K562 (cell line): ENCODE data around the gene CFD. TPM values are rescaled to one million over a fixed set of nuclear protein-coding genes. Genes with fewer than 3 reads are reported as not detected.

ENCODE experiments used
- BCL6 ChIP-seq: fragments of 250-450 bp; sonication (Bioruptor Pico); IDR thresholded peaks from 2 replicates; pipeline ENCODE4 v1.4.0; 2020
- BMI1 ChIP-seq: fragments of 150-350 bp; IDR thresholded peaks from 2 replicates; pipeline ENCODE4 v1.6.1; 2014; ENCODE audit warnings: low read length
- BRD9 ChIP-seq: fragments of 450-650 bp; IDR thresholded peaks from 2 replicates; pipeline ENCODE4 v1.6.1; 2018; ENCODE audit warnings: low read depth; ENCODE audit not compliant: partially characterized antibody
- CBX1 ChIP-seq: sonication (generic); IDR thresholded peaks from 2 replicates; pipeline ENCODE4 v1.6.1; 2016; ENCODE audit warnings: antibody characterized with exemption, low read depth, mild to moderate bottlenecking
- HDAC6 ChIP-seq: IDR thresholded peaks from 2 replicates; pipeline ENCODE4 v1.6.1; 2012; ENCODE audit warnings: low read depth, mild to moderate bottlenecking, control low read depth, inconsistent platforms, low read length, moderate library complexity
- HSF4 ChIP-seq: fragments of 250-450 bp; sonication (Bioruptor Pico); IDR thresholded peaks from 2 replicates; pipeline ENCODE4 v2.1.2; 2022; ENCODE audit warnings: mild to moderate bottlenecking, moderate library complexity, borderline replicate concordance
- KAT8 ChIP-seq: fragments of 450-650 bp; IDR thresholded peaks from 2 replicates; pipeline ENCODE4 v1.6.1; 2016; ENCODE audit warnings: low read depth, mild to moderate bottlenecking
- KLF1 ChIP-seq: fragments of 450-650 bp; IDR thresholded peaks from 2 replicates; pipeline ENCODE4 v1.6.1; 2016; ENCODE audit warnings: missing genetic modification characterization, missing compliant biosample characterization
- KLF16 ChIP-seq: IDR thresholded peaks from 2 replicates; pipeline ENCODE4 v1.6.1; 2016; ENCODE audit warnings: antibody characterized with exemption
- SMARCB1 ChIP-seq: IDR thresholded peaks from 2 replicates; pipeline ENCODE4 v1.6.1; 2011; ENCODE audit warnings: improper control_type of control experiment, low read depth; ENCODE audit not compliant: insufficient read length
- SP1 ChIP-seq: sonication (generic); formaldehyde crosslinking; IDR thresholded peaks from 2 replicates; pipeline ENCODE4 v1.8.1; 2022; ENCODE audit warnings: mild to moderate bottlenecking, missing genetic modification reagents
- STAT5A ChIP-seq: IDR thresholded peaks from 2 replicates; pipeline ENCODE4 v1.6.1; 2012; ENCODE audit warnings: low read length, inconsistent platforms, borderline replicate concordance
- ZNF133 ChIP-seq: fragments of 250-450 bp; sonication (Bioruptor Pico); IDR thresholded peaks from 2 replicates; pipeline ENCODE4 v1.4.0; 2020; ENCODE audit warnings: mild to moderate bottlenecking
- ZNF146 ChIP-seq: IDR thresholded peaks from one replicate; pipeline ENCODE4 v1.6.1; 2018; ENCODE audit warnings: missing compliant biosample characterization; ENCODE audit not compliant: unreplicated experiment
- ZNF175 ChIP-seq: fragments of 200-800 bp; sonication (Bioruptor generic); IDR thresholded peaks from 2 replicates; pipeline ENCODE4 v1.6.1; 2016; ENCODE audit warnings: low read depth, mild to moderate bottlenecking, missing genetic modification characterization, missing compliant biosample characterization
- ZNF696 ChIP-seq: fragments of 250-450 bp; sonication (Bioruptor Pico); conservative IDR thresholded peaks from 2 replicates; pipeline ENCODE4 v1.4.0; 2020; ENCODE audit warnings: mild to moderate bottlenecking, moderate library complexity
- ZNF707 ChIP-seq: fragments of 250-450 bp; sonication (Bioruptor Pico); conservative IDR thresholded peaks from 2 replicates; pipeline ENCODE4 v1.8.0; 2022; ENCODE audit warnings: inconsistent platforms, mild to moderate bottlenecking, moderate library complexity
- polyA plus RNA-seq, 8 experiments: library from polyadenylated mRNA; depleted of rRNA in 4 of 8; stranded (reverse) in 5 of 8; unstranded in 3 of 8; fragments of >200 nt; fragmentation: Nextera tagmentation in 2 of 8; fragmentation: Illumina TruSeq in 1 of 8; extraction: Ambion mirVana in 2 of 8; extraction: Trizol in 1 of 8; gene quantifications; 2 replicates each; pipeline versions ENCODE4 v1.2.1 to v1.2.3, GENCODE V29; 2011 to 2014; ENCODE audit warnings: inconsistent platforms in 1 of 8, missing spikeins in 1 of 8
- total RNA-seq, 7 experiments: library from RNA; depleted of rRNA in 6 of 7; stranded (reverse); fragments of >200 nt in 6 of 7; fragmentation: Illumina TruSeq in 2 of 7; extraction: Trizol in 2 of 7; gene quantifications; 2 replicates each; pipeline versions ENCODE4 v1.2.1 to v1.2.3, GENCODE V29; 2011 to 2021; ENCODE audit warnings: low replicate concordance in 1 of 7
- TF ChIP-seq, protein P1 (sequence below): fragments of 250-450 bp; sonication (Bioruptor Pico); IDR thresholded peaks from 2 replicates; pipeline ENCODE4 v1.4.0; 2020; ENCODE audit warnings: mild to moderate bottlenecking, moderate library complexity, borderline replicate concordance
- TF ChIP-seq, protein P2 (sequence below), 2 experiments: fragments of 450-650 bp; IDR thresholded peaks; 2 replicates each; pipeline ENCODE4 v1.6.1; 2018; ENCODE audit warnings: mild to moderate bottlenecking in 2 of 2, low read depth in 1 of 2; ENCODE audit not compliant: partially characterized antibody in 2 of 2
- TF ChIP-seq, protein P3 (sequence below): fragments of 450-650 bp; formaldehyde crosslinking; IDR thresholded peaks from 2 replicates; pipeline ENCODE4 v1.4.0; 2020; ENCODE audit warnings: mild to moderate bottlenecking, moderate library complexity

The CFD gene
- total and polyA plus RNA-seq, 9 of the 15 experiments (the other 6 are each of a cell fraction or from before 2014, with no cell fraction given), result 0.52 to 59.4 (median 7.6) TPM

DNA sequence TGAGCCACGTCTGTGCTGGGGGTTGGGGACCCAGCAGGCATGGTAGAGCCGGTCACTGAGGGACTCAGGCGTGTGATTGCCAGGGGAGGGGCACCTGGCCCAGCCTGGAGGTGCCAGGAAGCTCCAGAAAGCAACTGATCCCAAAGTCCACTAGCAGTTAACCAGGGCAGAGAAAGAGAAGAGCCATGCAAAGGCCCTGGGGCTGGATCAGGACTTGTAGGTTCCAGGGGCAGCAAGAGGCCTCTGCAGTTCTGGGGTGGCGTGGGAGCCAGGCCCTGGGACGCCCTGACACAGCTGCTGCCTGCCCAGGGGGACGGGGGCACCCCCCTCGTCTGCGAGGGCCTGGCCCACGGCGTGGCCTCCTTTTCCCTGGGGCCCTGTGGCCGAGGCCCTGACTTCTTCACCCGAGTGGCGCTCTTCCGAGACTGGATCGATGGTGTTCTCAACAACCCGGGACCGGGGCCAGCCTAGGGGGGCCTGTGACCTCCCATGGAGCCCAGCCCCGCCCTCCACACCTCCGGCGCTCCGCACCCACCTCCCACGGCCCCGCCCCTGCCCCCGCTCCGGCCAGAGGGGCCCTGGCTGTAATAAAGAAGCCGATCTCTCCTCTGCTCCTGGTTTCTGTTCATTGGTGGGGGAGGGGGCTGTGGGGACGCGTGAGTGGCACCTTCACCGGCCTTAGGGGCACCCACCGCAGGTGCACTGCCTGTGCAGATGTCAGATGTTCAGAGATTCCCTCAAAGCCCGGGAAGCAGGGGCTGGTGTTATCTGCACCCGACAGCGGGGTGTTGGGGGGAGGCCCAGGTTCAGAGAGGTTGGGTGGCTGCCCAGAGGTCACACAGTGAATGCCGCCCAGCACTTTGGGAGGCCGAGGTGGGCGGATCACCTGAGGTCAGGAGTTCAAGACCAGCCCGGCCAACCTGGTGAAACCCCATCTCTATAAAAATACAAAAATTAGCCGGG lies 27.8 kb upstream of the CFD start (continued):
- TF ChIP-seq, protein P1, sequence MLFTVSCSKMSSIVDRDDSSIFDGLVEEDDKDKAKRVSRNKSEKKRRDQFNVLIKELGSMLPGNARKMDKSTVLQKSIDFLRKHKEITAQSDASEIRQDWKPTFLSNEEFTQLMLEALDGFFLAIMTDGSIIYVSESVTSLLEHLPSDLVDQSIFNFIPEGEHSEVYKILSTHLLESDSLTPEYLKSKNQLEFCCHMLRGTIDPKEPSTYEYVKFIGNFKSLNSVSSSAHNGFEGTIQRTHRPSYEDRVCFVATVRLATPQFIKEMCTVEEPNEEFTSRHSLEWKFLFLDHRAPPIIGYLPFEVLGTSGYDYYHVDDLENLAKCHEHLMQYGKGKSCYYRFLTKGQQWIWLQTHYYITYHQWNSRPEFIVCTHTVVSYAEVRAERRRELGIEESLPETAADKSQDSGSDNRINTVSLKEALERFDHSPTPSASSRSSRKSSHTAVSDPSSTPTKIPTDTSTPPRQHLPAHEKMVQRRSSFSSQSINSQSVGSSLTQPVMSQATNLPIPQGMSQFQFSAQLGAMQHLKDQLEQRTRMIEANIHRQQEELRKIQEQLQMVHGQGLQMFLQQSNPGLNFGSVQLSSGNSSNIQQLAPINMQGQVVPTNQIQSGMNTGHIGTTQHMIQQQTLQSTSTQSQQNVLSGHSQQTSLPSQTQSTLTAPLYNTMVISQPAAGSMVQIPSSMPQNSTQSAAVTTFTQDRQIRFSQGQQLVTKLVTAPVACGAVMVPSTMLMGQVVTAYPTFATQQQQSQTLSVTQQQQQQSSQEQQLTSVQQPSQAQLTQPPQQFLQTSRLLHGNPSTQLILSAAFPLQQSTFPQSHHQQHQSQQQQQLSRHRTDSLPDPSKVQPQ, result no peak
- TF ChIP-seq ZNF707 (CRISPR knock-in tag) (no peak), ZNF696 (CRISPR knock-in tag) (no peak), STAT5A (no peak), ZNF175 (CRISPR knock-in tag) (no peak), HDAC6 (no peak), KLF1 (tag) (no peak), BMI1 (no peak), BCL6 (CRISPR knock-in tag) (no peak), ZNF133 (CRISPR knock-in tag) (no peak), KAT8 (no peak), CBX1 (0 out of 2 replicates have a peak, but pooled peaks have one; percentile 31), SMARCB1 (no peak), HSF4 (CRISPR knock-in tag) (no peak), SP1 (CRISPR knock-in tag) (no peak), ZNF146 (CRISPR knock-in tag) (no peak), BRD9 (peak; percentile 99), KLF16 (no peak)
- TF ChIP-seq, protein P2, sequence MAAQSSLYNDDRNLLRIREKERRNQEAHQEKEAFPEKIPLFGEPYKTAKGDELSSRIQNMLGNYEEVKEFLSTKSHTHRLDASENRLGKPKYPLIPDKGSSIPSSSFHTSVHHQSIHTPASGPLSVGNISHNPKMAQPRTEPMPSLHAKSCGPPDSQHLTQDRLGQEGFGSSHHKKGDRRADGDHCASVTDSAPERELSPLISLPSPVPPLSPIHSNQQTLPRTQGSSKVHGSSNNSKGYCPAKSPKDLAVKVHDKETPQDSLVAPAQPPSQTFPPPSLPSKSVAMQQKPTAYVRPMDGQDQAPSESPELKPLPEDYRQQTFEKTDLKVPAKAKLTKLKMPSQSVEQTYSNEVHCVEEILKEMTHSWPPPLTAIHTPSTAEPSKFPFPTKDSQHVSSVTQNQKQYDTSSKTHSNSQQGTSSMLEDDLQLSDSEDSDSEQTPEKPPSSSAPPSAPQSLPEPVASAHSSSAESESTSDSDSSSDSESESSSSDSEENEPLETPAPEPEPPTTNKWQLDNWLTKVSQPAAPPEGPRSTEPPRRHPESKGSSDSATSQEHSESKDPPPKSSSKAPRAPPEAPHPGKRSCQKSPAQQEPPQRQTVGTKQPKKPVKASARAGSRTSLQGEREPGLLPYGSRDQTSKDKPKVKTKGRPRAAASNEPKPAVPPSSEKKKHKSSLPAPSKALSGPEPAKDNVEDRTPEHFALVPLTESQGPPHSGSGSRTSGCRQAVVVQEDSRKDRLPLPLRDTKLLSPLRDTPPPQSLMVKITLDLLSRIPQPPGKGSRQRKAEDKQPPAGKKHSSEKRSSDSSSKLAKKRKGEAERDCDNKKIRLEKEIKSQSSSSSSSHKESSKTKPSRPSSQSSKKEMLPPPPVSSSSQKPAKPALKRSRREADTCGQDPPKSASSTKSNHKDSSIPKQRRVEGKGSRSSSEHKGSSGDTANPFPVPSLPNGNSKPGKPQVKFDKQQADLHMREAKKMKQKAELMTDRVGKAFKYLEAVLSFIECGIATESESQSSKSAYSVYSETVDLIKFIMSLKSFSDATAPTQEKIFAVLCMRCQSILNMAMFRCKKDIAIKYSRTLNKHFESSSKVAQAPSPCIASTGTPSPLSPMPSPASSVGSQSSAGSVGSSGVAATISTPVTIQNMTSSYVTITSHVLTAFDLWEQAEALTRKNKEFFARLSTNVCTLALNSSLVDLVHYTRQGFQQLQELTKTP (IDR thresholded peaks at IDR 0.05; ENCODE audit: low read depth in 1 of 2, partially characterized antibody in 2 of 2), result no peak
- TF ChIP-seq, protein P3, sequence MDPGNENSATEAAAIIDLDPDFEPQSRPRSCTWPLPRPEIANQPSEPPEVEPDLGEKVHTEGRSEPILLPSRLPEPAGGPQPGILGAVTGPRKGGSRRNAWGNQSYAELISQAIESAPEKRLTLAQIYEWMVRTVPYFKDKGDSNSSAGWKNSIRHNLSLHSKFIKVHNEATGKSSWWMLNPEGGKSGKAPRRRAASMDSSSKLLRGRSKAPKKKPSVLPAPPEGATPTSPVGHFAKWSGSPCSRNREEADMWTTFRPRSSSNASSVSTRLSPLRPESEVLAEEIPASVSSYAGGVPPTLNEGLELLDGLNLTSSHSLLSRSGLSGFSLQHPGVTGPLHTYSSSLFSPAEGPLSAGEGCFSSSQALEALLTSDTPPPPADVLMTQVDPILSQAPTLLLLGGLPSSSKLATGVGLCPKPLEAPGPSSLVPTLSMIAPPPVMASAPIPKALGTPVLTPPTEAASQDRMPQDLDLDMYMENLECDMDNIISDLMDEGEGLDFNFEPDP (CRISPR knock-in tag), result no peak
